OCI-LY1 (cell line): ENCODE measurements around the gene FGGY.

ENCODE experiments used
- CTCF ChIP-seq: fragments of 200-600 bp; sonication (generic), shearing (Covaris generic); IDR thresholded peaks from 2 replicates; pipeline ENCODE4 v1.5.1; 2017; ENCODE audit warnings: mild to moderate bottlenecking, antibody characterized with exemption, low read length, moderate library complexity, mixed read lengths
- EZH2 ChIP-seq: fragments of 200-600 bp; sonication (generic), shearing (Covaris generic); IDR thresholded peaks from 2 replicates; pipeline ENCODE4 v1.8.0; 2017; ENCODE audit warnings: borderline replicate concordance, mixed run types, mild to moderate bottlenecking, antibody characterized with exemption, low read length, moderate library complexity, mixed read lengths

DNA sequence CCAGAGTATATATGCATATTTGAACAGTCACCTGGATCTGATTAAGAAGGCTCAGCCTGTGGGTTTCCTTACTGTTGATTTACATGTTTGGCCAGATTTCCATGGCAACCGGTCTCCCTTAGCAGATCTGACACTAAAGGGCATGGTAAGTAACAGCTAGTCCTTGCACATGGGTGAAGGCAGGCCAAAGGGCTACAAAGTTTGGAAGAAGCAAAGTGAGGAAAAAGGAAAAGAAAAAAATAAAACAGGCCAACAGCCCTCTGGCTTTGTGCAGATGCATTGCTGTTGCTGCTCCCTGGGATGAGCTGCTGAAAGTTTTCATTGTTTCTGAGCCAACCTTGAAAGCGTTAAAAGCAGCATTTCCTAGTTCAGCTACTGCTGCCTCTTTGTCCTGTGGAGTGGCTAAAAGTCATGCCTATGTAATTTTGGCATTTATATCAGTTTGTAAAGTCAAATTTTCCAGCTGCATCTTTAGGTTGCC, 341.4 kb downstream of the FGGY start:
- TF ChIP-seq CTCF, result no peak
- no peak for TF ChIP-seq EZH2
